A673 (cell line): Measurements from ENCODE around the gene TMTC2.

Source experiments
- EZH2 ChIP-seq: fragments of 200-600 bp; sonication (generic); IDR thresholded peaks from 2 replicates; pipeline ENCODE4 v1.6.1; 2017; ENCODE audit warnings: borderline replicate concordance, low read depth, mild to moderate bottlenecking, mixed read lengths, antibody characterized with exemption, low read length; ENCODE audit not compliant: poor library complexity, severe bottlenecking
- TF ChIP-seq, protein P1 (sequence below): fragments of 300-800, 200-600 bp; sonication (generic); conservative IDR thresholded peaks from 2 replicates; pipeline ENCODE4 v1.5.1; 2017; ENCODE audit warnings: low read depth, mild to moderate bottlenecking, antibody characterized with exemption, low read length, moderate library complexity, mixed read lengths

- TF ChIP-seq, protein P1, sequence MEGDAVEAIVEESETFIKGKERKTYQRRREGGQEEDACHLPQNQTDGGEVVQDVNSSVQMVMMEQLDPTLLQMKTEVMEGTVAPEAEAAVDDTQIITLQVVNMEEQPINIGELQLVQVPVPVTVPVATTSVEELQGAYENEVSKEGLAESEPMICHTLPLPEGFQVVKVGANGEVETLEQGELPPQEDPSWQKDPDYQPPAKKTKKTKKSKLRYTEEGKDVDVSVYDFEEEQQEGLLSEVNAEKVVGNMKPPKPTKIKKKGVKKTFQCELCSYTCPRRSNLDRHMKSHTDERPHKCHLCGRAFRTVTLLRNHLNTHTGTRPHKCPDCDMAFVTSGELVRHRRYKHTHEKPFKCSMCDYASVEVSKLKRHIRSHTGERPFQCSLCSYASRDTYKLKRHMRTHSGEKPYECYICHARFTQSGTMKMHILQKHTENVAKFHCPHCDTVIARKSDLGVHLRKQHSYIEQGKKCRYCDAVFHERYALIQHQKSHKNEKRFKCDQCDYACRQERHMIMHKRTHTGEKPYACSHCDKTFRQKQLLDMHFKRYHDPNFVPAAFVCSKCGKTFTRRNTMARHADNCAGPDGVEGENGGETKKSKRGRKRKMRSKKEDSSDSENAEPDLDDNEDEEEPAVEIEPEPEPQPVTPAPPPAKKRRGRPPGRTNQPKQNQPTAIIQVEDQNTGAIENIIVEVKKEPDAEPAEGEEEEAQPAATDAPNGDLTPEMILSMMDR = no peak
- TF ChIP-seq EZH2 = no peak
These were observed 272.3 kb downstream of the TMTC2 start for GRCh38 chr12:82958966-82959365.
